BLaER1 (cell line): ENCODE results near the gene PEX26.
"Not testable (repeated sequence)": the region's sequence is repeated elsewhere in the genome, so short reads cannot be mapped to it uniquely, and the experiment has no call there.

Source experiments
- H3K27ac ChIP-seq: shearing (Covaris generic); formaldehyde crosslinking; 2 replicates; pipeline ENCODE4 v1.8.1; 2022
- H3K27me3 ChIP-seq: shearing (Covaris generic); formaldehyde crosslinking; 2 replicates; pipeline ENCODE4 v1.8.1; 2022
- H3K36me3 ChIP-seq: shearing (Covaris generic); formaldehyde crosslinking; 2 replicates; pipeline ENCODE4 v1.8.1; 2022
- H3K4me1 ChIP-seq: shearing (Covaris generic); formaldehyde crosslinking; 2 replicates; pipeline ENCODE4 v1.8.1; 2022
- H3K4me2 ChIP-seq: shearing (Covaris generic); formaldehyde crosslinking; 2 replicates; pipeline ENCODE4 v1.8.1; 2022
- H3K4me3 ChIP-seq: shearing (Covaris generic); formaldehyde crosslinking; 2 replicates; pipeline ENCODE4 v1.8.1; 2022
- H3K9ac ChIP-seq: shearing (Covaris generic); formaldehyde crosslinking; 2 replicates; pipeline ENCODE4 v1.8.1; 2022
- H3K9me3 ChIP-seq: shearing (Covaris generic); formaldehyde crosslinking; 2 replicates; pipeline ENCODE4 v1.8.1; 2022
- H4K20me1 ChIP-seq: shearing (Covaris generic); formaldehyde crosslinking; 2 replicates; pipeline ENCODE4 v1.8.1; 2022
- Cebpa-rat ChIP-seq: shearing (Covaris generic); IDR thresholded peaks from 2 replicates; pipeline ENCODE4 v1.8.1; 2022

The PEX26 gene

DNA sequence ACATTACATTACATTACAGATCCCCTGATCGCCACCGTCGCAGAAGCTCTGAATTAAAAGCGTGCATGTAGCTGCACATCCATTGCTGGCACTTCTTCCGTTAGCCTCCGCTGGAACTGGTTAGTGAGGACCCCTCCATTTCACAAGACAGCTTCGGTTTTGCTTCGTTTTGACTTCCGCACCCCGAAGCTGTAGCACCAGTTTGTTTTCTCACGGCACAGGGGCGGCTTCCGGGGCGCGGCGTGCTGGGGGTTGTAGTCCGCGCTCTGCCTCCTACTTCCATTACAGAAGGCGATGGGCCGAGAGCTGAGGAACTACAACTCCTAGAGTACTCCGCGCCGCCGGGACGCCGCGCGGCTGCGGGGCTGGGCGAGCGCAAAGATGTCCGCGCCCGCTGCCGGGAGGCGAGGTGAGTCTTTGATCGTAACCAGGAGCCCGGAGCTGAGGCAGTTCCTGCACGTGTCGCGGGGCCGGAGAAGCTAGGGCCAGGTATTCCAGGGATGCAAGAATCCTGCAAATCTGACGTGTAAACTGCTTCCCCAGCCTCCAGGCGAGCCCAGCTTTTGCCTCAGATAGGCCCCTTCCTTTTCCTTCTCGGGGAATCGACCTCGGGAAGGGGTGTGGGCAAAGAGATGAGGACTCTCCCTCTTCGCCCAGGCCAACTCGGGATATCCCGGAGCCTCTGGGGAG lies at the start of gene PEX26:
Gene PEX26 (plus strand): TSS at position 352 of the 690 bp plus-strand sequence. CDS start 387 bp downstream, outside the sequence.
- Histone ChIP-seq H3K9me3 (no peaks in the 10 kb centered on the region), H4K20me1 (peaks cover 29% of the 10 kb centered on the region), H3K27me3 (no peaks in the 10 kb centered on the region), H3K4me1 (peaks cover 37% of the 10 kb centered on the region), H3K4me2 (peak within 1 kb of the TSS; percentile 93), H3K4me3 (peak within 1 kb of the TSS; percentile 98), H3K9ac (peak within 1 kb of the TSS; percentile 92), H3K27ac (peak within 1 kb of the TSS; percentile 90), H3K36me3 (peaks cover 37% of the 10 kb centered on the region)
- no peak for TF ChIP-seq Cebpa-rat

DNA sequence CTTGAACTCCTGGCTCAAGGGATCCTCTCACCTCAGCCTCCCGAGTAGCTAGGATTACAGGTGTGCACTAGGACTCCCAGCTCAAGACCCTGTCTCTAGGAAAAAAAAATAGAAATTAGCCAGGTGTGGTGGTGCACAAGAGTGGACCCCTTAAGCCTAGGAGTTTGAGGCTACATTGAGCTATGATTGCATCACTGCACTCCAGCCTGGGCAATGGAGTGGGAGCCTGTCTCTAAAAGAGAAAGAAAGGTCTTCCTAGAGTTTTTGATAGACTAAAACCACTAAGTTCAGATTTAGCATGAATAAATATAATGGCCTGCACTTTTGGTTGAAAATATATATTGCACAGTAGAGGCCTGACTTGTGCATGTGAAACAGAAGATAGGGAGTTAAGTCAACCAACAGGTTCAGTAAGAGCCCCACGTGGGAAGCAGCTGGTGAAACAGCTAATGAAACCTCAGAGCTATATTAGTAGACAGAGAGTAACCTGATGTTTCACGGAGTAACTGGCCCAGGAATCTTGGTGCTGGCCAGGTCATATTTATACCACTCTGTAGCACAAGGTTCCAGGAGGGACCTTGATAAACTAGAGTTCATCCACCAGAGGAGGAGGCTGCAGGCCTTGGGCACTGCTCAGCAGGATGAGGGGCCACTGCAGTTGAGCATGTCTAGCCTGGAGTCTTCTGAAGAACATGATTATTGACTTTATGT lies 48.8 kb upstream of the PEX26 start:
- TF ChIP-seq Cebpa-rat = no peak
- no peak overlapping the region for H3K4me3 ChIP-seq
- H4K20me1 ChIP-seq = peaks cover 7% of the 10 kb centered on the region
- H3K36me3 ChIP-seq = no peaks in the 10 kb centered on the region
- peaks cover 16% of the 10 kb centered on the region for H3K4me1 ChIP-seq
- no peak overlapping the region for H3K9ac ChIP-seq
- peaks cover 17% of the 10 kb centered on the region for H3K27me3 ChIP-seq
- H3K9me3 ChIP-seq = no peaks in the 10 kb centered on the region
- H3K27ac ChIP-seq = no peak overlapping the region
- H3K4me2 ChIP-seq = no peak overlapping the region

DNA sequence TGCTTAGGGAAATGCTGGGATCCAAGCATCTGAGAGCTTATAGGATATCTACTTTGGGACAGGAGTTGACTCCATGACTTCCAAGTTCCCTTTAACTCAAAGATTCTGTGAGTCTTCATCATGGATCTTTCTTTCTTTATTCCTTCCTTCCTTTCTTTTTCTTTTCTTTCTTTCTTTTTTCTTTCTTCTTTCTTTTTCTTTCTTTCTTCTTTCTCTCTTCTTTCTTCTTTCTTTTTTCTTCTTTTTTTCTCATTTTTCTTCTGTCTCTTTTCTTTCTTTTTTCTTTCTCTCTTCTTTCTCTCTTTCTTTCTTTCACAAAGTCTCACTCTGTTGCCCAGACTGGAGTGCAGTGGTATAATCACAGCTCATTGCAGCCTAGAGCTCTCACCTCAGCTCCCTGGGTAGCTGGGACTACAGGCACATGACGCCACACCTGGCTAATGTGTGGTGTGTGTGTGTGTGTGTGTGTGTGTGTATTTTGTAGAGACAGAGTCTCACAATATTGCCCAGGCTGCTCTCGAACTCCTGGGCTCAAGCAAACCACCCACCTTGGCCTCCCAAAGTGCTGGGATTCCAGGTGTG lies 48.0 kb upstream of the PEX26 start:
- no peaks in the 10 kb centered on the region for H3K36me3 ChIP-seq
- H3K9me3 ChIP-seq = no peaks in the 10 kb centered on the region
- H3K4me1 ChIP-seq = peaks cover 10% of the 10 kb centered on the region
- H3K27me3 ChIP-seq = peaks cover 9% of the 10 kb centered on the region
- H3K27ac ChIP-seq = no peak overlapping the region
- no peak overlapping the region for H3K9ac ChIP-seq
- H3K4me3 ChIP-seq = no peak overlapping the region
- 0 out of 2 replicates have a peak, but pooled peaks cover 4% of the 10 kb centered on the region for H4K20me1 ChIP-seq
- H3K4me2 ChIP-seq = no peak overlapping the region
- no peak for TF ChIP-seq Cebpa-rat

DNA sequence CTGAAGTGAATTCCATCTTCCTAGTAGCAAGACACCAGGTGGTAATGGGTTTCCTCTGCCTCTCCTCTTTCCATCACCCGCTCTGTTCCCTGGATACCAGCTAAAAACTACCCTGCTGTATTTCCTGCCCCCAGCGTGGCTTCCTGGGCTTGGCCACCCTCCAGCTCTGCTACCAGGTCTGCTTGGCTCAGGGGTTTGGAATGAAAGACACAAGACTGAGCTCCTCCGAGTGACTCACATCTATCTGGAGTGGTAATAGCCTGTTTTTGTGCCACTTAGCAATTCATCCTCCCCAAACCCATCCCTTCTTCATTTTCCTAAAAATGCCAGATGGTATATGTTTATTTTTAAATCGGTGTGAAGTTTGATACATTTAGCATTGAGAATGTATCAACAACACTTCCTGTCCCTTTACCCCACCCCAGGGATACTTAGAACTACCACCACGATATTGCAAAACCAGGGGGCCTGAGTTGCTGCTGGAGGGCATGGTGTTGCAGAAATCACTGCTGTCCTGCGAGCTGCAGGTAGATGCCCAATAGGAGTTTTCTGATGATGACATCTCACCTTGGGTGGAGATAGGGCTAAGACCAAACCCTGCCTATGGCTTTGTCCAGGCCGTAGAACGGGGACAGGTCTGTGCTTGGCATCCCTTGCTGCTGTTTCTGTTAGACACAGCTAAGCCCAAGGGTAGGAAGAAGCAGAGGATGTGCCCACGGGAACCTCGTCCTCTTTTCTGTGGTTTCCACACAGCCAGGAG lies 45.9 kb upstream of the PEX26 start:
- Histone ChIP-seq H3K27ac (no peak overlapping the region), H3K4me2 (peak overlapping the region; percentile 47), H3K4me1 (peaks cover 8% of the 10 kb centered on the region), H3K36me3 (no peaks in the 10 kb centered on the region), H3K9me3 (no peaks in the 10 kb centered on the region), H3K27me3 (no peaks in the 10 kb centered on the region), H3K9ac (no peak overlapping the region), H3K4me3 (no peak overlapping the region), H4K20me1 (no peaks in the 10 kb centered on the region)
- no peak for TF ChIP-seq Cebpa-rat

DNA sequence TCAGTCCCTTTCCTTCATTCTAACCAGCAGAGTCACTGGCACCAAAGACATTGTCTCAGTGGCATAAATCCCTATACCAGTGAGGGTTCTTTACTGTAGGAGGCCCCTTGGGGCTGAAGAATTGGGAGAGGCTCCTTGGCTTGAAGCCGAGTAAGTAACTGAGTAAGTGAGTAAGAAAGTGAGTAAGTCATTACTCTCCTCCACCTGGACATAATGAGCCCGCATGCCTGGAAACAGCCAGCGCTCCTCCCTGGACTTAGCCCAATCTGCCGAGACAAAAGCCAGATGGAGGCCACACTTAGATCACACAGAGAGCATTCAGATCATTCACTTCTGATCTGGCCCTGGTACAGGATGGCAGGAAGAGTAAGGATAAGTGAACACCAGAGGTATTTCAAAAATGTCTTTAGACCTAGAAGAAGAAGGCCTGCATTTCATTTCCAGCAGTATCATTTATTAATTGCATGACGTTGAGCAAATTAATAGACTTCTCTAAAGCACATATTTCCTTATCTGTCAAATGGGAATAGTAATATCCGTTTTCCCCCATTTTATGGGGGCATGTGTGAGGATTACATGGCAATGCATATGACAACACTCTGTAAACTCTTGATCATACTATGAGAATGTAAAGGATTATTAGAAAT lies 45.2 kb upstream of the PEX26 start:
- Histone ChIP-seq H3K36me3 (no peaks in the 10 kb centered on the region), H3K27ac (no peak overlapping the region), H3K9me3 (no peaks in the 10 kb centered on the region), H3K4me1 (peaks cover 8% of the 10 kb centered on the region), H3K4me2 (no peak overlapping the region), H4K20me1 (no peaks in the 10 kb centered on the region), H3K4me3 (no peak overlapping the region), H3K9ac (no peak overlapping the region), H3K27me3 (no peaks in the 10 kb centered on the region)
- no peak for TF ChIP-seq Cebpa-rat

DNA sequence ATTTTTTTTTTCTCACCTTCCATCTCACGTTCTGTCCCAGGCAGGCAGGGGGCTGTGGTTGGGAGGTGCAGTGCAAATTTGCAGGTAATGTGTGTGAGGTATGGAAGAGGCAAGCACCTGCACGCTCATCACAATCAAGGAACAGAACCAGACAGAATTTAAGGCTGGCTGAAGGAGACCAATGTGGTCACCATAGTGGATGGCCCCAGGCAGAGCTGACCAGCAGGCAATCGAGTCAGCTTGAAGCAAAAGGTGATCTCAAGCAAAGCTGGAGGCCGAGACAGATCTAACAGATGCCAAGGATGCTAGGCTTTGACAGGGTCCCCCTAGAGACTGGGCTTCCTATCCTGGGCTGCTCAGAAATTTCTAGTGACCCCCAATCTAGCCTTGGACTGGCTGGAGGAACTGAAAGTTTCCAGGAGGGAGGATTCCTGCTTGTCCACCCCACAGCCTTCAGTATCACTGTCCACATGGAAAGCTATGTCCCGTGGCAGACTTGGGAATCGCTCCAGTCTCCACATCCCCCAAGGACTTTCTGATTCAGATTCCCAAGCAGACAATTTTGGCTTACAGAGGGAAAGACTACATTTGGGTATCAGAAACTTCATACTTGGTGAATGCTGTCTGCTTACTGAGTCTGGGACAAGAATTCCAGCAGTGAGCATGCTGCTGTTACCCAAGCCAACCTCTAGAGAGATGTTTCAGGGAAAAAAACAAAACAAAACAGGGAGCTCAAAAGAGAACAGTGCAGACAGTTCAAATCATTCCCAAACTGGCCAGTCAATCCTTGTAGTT lies 44.4 kb upstream of the PEX26 start:
- H3K9ac ChIP-seq = no peak overlapping the region
- H3K9me3 ChIP-seq = no peaks in the 10 kb centered on the region
- no peaks in the 10 kb centered on the region for H3K36me3 ChIP-seq
- no peaks in the 10 kb centered on the region for H4K20me1 ChIP-seq
- TF ChIP-seq Cebpa-rat = no peak
- H3K4me1 ChIP-seq = peaks cover 8% of the 10 kb centered on the region
- no peak overlapping the region for H3K4me2 ChIP-seq
- no peak overlapping the region for H3K27ac ChIP-seq
- no peak overlapping the region for H3K4me3 ChIP-seq
- no peaks in the 10 kb centered on the region for H3K27me3 ChIP-seq

DNA sequence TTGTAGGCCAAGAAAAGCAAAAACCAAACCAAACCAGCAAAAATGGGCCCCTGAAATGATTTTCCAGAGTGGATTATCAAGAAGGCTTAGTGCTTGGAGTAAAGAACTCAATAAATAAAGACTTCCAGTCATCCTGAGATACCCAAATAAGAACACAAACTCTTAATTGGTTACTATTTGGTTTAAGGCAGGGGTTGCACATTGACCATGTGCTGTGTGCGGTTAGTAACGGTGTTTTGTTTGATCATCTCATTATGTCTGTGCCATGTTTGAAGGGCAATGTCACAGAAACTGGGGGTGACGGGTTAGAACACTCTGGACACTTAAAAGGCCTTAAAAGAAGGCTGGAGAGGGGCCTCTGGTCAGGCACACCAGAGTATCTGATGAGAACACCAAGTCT lies 43.7 kb upstream of the PEX26 start:
- TF ChIP-seq Cebpa-rat = no peak
- H3K4me1 ChIP-seq = peaks cover 8% of the 10 kb centered on the region
- no peak overlapping the region for H3K4me2 ChIP-seq
- H3K36me3 ChIP-seq = no peaks in the 10 kb centered on the region
- H3K9me3 ChIP-seq = no peaks in the 10 kb centered on the region
- H3K27me3 ChIP-seq = no peaks in the 10 kb centered on the region
- no peaks in the 10 kb centered on the region for H4K20me1 ChIP-seq
- H3K27ac ChIP-seq = no peak overlapping the region
- H3K4me3 ChIP-seq = no peak overlapping the region
- no peak overlapping the region for H3K9ac ChIP-seq

DNA sequence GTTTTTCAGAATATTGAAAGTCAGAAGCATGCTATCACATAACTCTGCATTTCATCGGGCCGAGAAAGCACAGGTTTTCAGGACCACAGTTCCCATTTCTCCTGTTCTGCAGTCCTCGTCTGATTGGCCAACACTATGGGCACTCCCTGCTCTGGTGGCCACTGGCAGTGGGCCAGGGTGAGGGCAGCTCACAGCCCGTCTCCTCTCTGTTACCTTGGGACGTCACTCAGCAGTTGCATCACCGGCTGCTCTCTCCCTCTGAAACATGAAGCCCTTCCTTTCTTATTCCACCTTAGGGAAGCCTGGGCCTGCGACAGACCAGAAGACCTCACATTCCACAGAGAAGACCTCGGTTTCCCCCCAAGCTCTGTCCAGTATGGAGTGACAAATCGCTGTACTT lies 42.0 kb upstream of the PEX26 start:
- no peak overlapping the region for H3K4me2 ChIP-seq
- no peak for TF ChIP-seq Cebpa-rat
- H3K36me3 ChIP-seq = no peaks in the 10 kb centered on the region
- no peaks in the 10 kb centered on the region for H4K20me1 ChIP-seq
- no peak overlapping the region for H3K4me3 ChIP-seq
- no peak overlapping the region for H3K27ac ChIP-seq
- H3K9ac ChIP-seq = no peak overlapping the region
- no peaks in the 10 kb centered on the region for H3K9me3 ChIP-seq
- H3K4me1 ChIP-seq = peaks cover 8% of the 10 kb centered on the region
- no peaks in the 10 kb centered on the region for H3K27me3 ChIP-seq

DNA sequence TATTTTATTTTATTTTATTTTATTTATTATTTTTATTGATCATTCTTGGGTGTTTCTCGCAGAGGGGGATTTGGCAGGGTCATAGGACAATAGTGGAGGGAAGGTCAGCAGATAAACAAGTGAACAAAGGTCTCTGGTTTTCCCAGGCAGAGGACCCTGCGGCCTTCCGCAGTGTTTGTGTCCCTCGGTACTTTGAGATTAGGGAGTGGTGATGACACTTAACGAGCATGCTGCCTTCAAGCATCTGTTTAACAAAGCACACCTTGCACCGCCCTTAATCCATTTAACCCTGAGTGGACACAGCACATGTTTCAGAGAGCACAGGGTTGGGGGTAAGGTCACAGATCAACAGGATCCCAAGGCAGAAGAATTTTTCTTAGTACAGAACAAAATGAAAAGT lies 36.9 kb upstream of the PEX26 start:
- not testable (repeated sequence) for H3K27me3 ChIP-seq, H3K4me1 ChIP-seq, H3K4me2 ChIP-seq, H3K9ac ChIP-seq, H3K36me3 ChIP-seq, H3K27ac ChIP-seq, H4K20me1 ChIP-seq, H3K4me3 ChIP-seq, H3K9me3 ChIP-seq
